GM18861 (cell line): ENCODE data around the gene SLC2A8.

ENCODE experiments used
- ATAC-seq: cut with Tn5 transposase; IDR thresholded peaks from one replicate; pipeline ENCODE4 v1.9.1; 2021; ENCODE audit not compliant: unreplicated experiment

SLC2A8 gene

GRCh38 chr9:127380479-127380878, 16.5 kb upstream of the SLC2A8 start:
- ATAC-seq: no peak

GRCh38 chr9:127382541-127382940, 14.4 kb upstream of the SLC2A8 start:
- ATAC-seq: no peak

GRCh38 chr9:127384016-127384730, 12.8 kb upstream of the SLC2A8 start:
- no peak for ATAC-seq

GRCh38 chr9:127384901-127385300, 12.1 kb upstream of the SLC2A8 start:
- ATAC-seq: no peak

GRCh38 chr9:127386249-127386648, 10.7 kb upstream of the SLC2A8 start:
- no peak for ATAC-seq

- no peak for ATAC-seq
These were observed 10.0 kb upstream of the SLC2A8 start for GRCh38 chr9:127386981-127387380.

GRCh38 chr9:127388037-127388855, 8.7 kb upstream of the SLC2A8 start:
- ATAC-seq: peak; percentile 74

- no peak for ATAC-seq
These were observed 8.1 kb upstream of the SLC2A8 start for GRCh38 chr9:127388856-127389238.

GRCh38 chr9:127389381-127390247, 7.4 kb upstream of the SLC2A8 start:
- ATAC-seq: no peak

- ATAC-seq: no peak
These were observed 6.8 kb upstream of the SLC2A8 start for GRCh38 chr9:127390248-127390545.

GRCh38 chr9:127390563-127390962, 6.4 kb upstream of the SLC2A8 start:
- no peak for ATAC-seq

GRCh38 chr9:127392166-127392565, 4.8 kb upstream of the SLC2A8 start:
- ATAC-seq: no peak

- no peak for ATAC-seq
These were observed 4.0 kb upstream of the SLC2A8 start for GRCh38 chr9:127392976-127393375.

GRCh38 chr9:127393645-127394044, 3.3 kb upstream of the SLC2A8 start:
- no peak for ATAC-seq

- no peak for ATAC-seq
These were observed 1.3 kb upstream of the SLC2A8 start for GRCh38 chr9:127395497-127396252.

GRCh38 chr9:127396253-127396807, 639 bp upstream of the SLC2A8 start:
- no peak for ATAC-seq

GRCh38 chr9:127397646-127398274, 791 bp downstream of the SLC2A8 start:
- ATAC-seq: no peak

- ATAC-seq: no peak
These were observed 1.3 kb downstream of the SLC2A8 start for GRCh38 chr9:127398275-127398647.

- no peak for ATAC-seq
These were observed 1.9 kb downstream of the SLC2A8 start for GRCh38 chr9:127398715-127399400.
